Hepatocyte (in vitro differentiated cells): ENCODE results near the gene ARMC5. TPM values are rescaled to one million over a fixed set of nuclear protein-coding genes. Genes with fewer than 3 reads are reported as not detected.
"Not testable (repeated sequence)": the region's sequence is repeated elsewhere in the genome, so short reads cannot be mapped to it uniquely, and the experiment has no call there.

Source experiments
- DNase-seq: peaks from one replicate; pipeline ENCODE4 v3.0.0-alpha.2; 2016; ENCODE audit warnings: low spot score
- H2AFZ ChIP-seq: fragments of 200-600 bp; sonication (generic); 2 replicates; pipeline ENCODE4 v1.6.0; 2016; ENCODE audit warnings: antibody characterized with exemption, mild to moderate bottlenecking
- H3K27ac ChIP-seq: fragments of 200-600 bp; sonication (generic); 2 replicates; pipeline ENCODE4 v1.5.1; 2016; ENCODE audit warnings: mild to moderate bottlenecking
- H3K27me3 ChIP-seq: fragments of 200-600 bp; sonication (generic); 2 replicates; pipeline ENCODE4 v1.6.1; 2016
- H3K36me3 ChIP-seq: fragments of 200-600 bp; sonication (generic); replicated peaks from 2 replicates; pipeline ENCODE4 v1.5.1; 2016; ENCODE audit warnings: low read depth; ENCODE audit not compliant: insufficient read depth
- H3K4me1 ChIP-seq: fragments of 200-600 bp; sonication (generic); 2 replicates; pipeline ENCODE4 v1.5.1; 2016; ENCODE audit warnings: mild to moderate bottlenecking, moderate library complexity; ENCODE audit not compliant: insufficient read depth
- H3K4me2 ChIP-seq: fragments of 200-600 bp; sonication (generic); 2 replicates; pipeline ENCODE4 v1.6.0; 2016
- H3K4me3 ChIP-seq: fragments of 200-600 bp; sonication (generic); 2 replicates; pipeline ENCODE4 v1.5.1; 2016; ENCODE audit warnings: mild to moderate bottlenecking
- H3K79me2 ChIP-seq: fragments of 200-600 bp; sonication (generic); 2 replicates; pipeline ENCODE4 v1.6.0; 2017; ENCODE audit warnings: mild to moderate bottlenecking
- H3K9me2 ChIP-seq: fragments of 200-600 bp; sonication (generic); replicated peaks from 2 replicates; pipeline ENCODE4 v1.6.0; 2017; ENCODE audit warnings: mild to moderate bottlenecking; ENCODE audit not compliant: insufficient read depth
- H3K9me3 ChIP-seq: fragments of 200-600 bp; sonication (generic); 2 replicates; pipeline ENCODE4 v1.5.1; 2016; ENCODE audit warnings: low read depth, mild to moderate bottlenecking
- H4K20me1 ChIP-seq: fragments of 200-600 bp; sonication (generic); 2 replicates; pipeline ENCODE4 v1.6.0; 2016; ENCODE audit warnings: mild to moderate bottlenecking; ENCODE audit not compliant: insufficient read depth, poor library complexity, severe bottlenecking
- CTCF ChIP-seq: fragments of 200-600 bp; sonication (generic); IDR thresholded peaks from 2 replicates; pipeline ENCODE4 v1.5.1; 2016; ENCODE audit warnings: antibody characterized with exemption, mild to moderate bottlenecking; ENCODE audit not compliant: poor library complexity
- EZH2 ChIP-seq: fragments of 200-600 bp; sonication (generic); IDR thresholded peaks from 2 replicates; pipeline ENCODE4 v1.6.1; 2016; ENCODE audit warnings: antibody characterized with exemption, mild to moderate bottlenecking, borderline replicate concordance
- EZH2phosphoT487 ChIP-seq: fragments of 200-600 bp; sonication (generic); IDR thresholded peaks from one replicate; pipeline ENCODE4 v1.6.1; 2018; ENCODE audit warnings: antibody characterized with exemption, mild to moderate bottlenecking, low read depth, moderate library complexity; ENCODE audit not compliant: unreplicated experiment, severe bottlenecking
- WGBS: methylation state at CpG from one replicate; pipeline ENCODE4 v1.1.6; 2016; ENCODE audit warnings: low lambda C conversion rate; ENCODE audit errors: missing lambda C conversion rate; 5-methylcytosine and 5-hydroxymethylcytosine counted together
- polyA plus RNA-seq: library from polyadenylated mRNA; unstranded; fragments of >200 nt; fragmentation: Nextera tagmentation; extraction: Ambion mirVana; gene quantifications from 2 replicates; pipeline ENCODE4 v1.2.1, GENCODE V29; 2016
- total RNA-seq: library from RNA; depleted of rRNA; stranded (reverse); fragments of >200 nt; gene quantifications from 2 replicates; pipeline ENCODE4 v1.2.3, GENCODE V29; 2014

ARMC5 gene
- total and polyA plus RNA-seq, 2 experiments from 2014 or later = 12.2 to 19.4 TPM

GRCh38 chr16:31416371-31416770 is 42.9 kb upstream of the ARMC5 start:
- H2AFZ ChIP-seq = no peak overlapping the region
- DNase-seq = no peak
- TF ChIP-seq CTCF (no peak), EZH2phosphoT487 (no peak), EZH2 (no peak)
- H3K9me2 ChIP-seq = no peaks in the 10 kb centered on the region
- 85% methylated on average over 11 of the region's 11 CpGs for WGBS
- no peaks in the 10 kb centered on the region for H3K36me3 ChIP-seq
- no peaks in the 10 kb centered on the region for H3K79me2 ChIP-seq
- H3K4me2 ChIP-seq = no peak overlapping the region
- no peaks in the 10 kb centered on the region for H3K4me1 ChIP-seq
- no peaks in the 10 kb centered on the region for H3K27me3 ChIP-seq
- no peak overlapping the region for H3K27ac ChIP-seq
- no peaks in the 10 kb centered on the region for H3K9me3 ChIP-seq
- no peak overlapping the region for H3K4me3 ChIP-seq
- no peaks in the 10 kb centered on the region for H4K20me1 ChIP-seq

- not testable (repeated sequence) for H3K4me3 ChIP-seq, H3K4me1 ChIP-seq, H3K36me3 ChIP-seq, H2AFZ ChIP-seq, DNase-seq, H3K9me3 ChIP-seq, H3K79me2 ChIP-seq, H4K20me1 ChIP-seq, H3K27ac ChIP-seq, H3K4me2 ChIP-seq, H3K9me2 ChIP-seq, H3K27me3 ChIP-seq
- WGBS = 83% methylated on average over 2 of the region's 2 CpGs
Measured at GRCh38 chr16:31417036-31417435, 42.3 kb upstream of the ARMC5 start.

GRCh38 chr16:31417916-31418315 is 41.4 kb upstream of the ARMC5 start:
- Histone ChIP-seq H3K9me3 (no peaks in the 10 kb centered on the region), H3K9me2 (no peaks in the 10 kb centered on the region), H2AFZ (no peak overlapping the region), H3K36me3 (no peaks in the 10 kb centered on the region), H3K79me2 (no peaks in the 10 kb centered on the region), H3K4me2 (no peak overlapping the region), H3K4me3 (no peak overlapping the region), H3K4me1 (no peaks in the 10 kb centered on the region), H3K27me3 (peaks cover under 1% of the 10 kb centered on the region), H4K20me1 (no peaks in the 10 kb centered on the region), H3K27ac (no peak overlapping the region)
- TF ChIP-seq CTCF (no peak), EZH2 (no peak), EZH2phosphoT487 (no peak)
- WGBS = 90% methylated on average over 5 of the region's 5 CpGs
- DNase-seq = no peak

- Histone ChIP-seq H2AFZ (no peak overlapping the region), H3K9me3 (no peaks in the 10 kb centered on the region), H3K9me2 (no peaks in the 10 kb centered on the region), H3K4me2 (no peak overlapping the region), H3K27me3 (peaks cover 3% of the 10 kb centered on the region), H4K20me1 (no peaks in the 10 kb centered on the region), H3K79me2 (no peaks in the 10 kb centered on the region), H3K4me1 (no peaks in the 10 kb centered on the region), H3K36me3 (no peaks in the 10 kb centered on the region), H3K27ac (no peak overlapping the region), H3K4me3 (no peak overlapping the region)
- TF ChIP-seq EZH2phosphoT487 (no peak), CTCF (no peak), EZH2 (no peak)
- 90% methylated on average over 3 of the region's 3 CpGs for WGBS
- no peak for DNase-seq
Measured at GRCh38 chr16:31420037-31420436, 39.3 kb upstream of the ARMC5 start.
